ENCODE measurements around the gene TCP10L.

TCP10L gene

GRCh38 chr21:32569261-32570230, 15.8 kb downstream of the TCP10L start:
- Histone ChIP-seq H3K4me3 (peak overlapping the region; percentile 54 to 65), H3K27me3 (peaks cover 0 to 6% of the 10 kb centered on the region in 2 donors), H3K27ac (peak overlapping the region; percentile 70 to 74), H3K9me3 (no peaks in the 10 kb centered on the region), H3K36me3 (no peaks in the 10 kb centered on the region), H3K4me1 (peaks cover 0 to 21% (median 4%) of the 10 kb centered on the region in 4 donors)
- TF ChIP-seq CTCF (IDR thresholded peaks at IDR 0.05) = peak; percentile 75 to 76
- intact Hi-C loops (cut with DNase I; ENCODE audit: low total_unique reads) = loop anchor here (5.0 kb wide), 1 partner anchor 157 kb away; the partner anchor contains the start of gene EVA1C
- DNase-seq = peak; percentile 81 to 86

DNA sequence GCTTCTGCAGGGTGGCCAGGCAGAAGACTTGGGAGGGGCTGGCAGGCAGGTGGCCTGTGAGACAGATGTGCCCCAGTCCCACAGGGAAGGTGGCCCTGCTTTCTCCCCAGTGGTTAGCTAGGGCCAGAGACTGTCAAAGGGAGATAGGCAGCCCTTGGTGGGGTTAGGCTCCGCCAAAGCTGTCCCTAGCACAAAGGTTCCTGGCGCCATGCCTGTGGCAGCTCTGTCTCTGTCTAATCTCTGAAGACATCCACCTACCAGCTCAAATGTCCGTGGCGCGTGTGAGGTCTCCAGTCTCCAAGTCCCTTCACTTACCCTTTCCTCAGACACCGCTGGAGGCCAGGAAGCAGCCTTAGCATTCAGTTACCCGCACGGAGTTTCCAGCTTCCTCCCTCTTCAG, 17.7 kb downstream of the TCP10L start:
- peaks cover 0 to 2% of the 10 kb centered on the region in 2 donors for H3K27me3 ChIP-seq
- intact Hi-C loops (cut with DNase I; ENCODE audit: low total_unique reads) = loop anchor here (5.0 kb wide), 1 partner anchor 155 kb away; the partner anchor contains the start of gene EVA1C
- TF ChIP-seq CTCF (IDR thresholded peaks at IDR 0.05) = no peak

GRCh38 chr21:32566741-32567389, 18.5 kb downstream of the TCP10L start:
- intact Hi-C loops (cut with DNase I; ENCODE audit: low total_unique reads) = loop anchor here (5.0 kb wide), 1 partner anchor 155 kb away; the partner anchor contains the start of gene EVA1C
- no peak for TF ChIP-seq CTCF (IDR thresholded peaks at IDR 0.05)
- no peak overlapping the region for H3K4me3 ChIP-seq

More for the DNA sequence above, 17.7 kb downstream of the TCP10L start:
- H3K36me3 ChIP-seq = no peaks in the 10 kb centered on the region
- DNase-seq = no peak
- no peaks in the 10 kb centered on the region for H3K9me3 ChIP-seq
- H3K27ac ChIP-seq = no peak overlapping the region
- peaks cover 0 to 21% (median 4%) of the 10 kb centered on the region in 4 donors for H3K4me1 ChIP-seq
- H3K4me3 ChIP-seq = no peak overlapping the region

DNA sequence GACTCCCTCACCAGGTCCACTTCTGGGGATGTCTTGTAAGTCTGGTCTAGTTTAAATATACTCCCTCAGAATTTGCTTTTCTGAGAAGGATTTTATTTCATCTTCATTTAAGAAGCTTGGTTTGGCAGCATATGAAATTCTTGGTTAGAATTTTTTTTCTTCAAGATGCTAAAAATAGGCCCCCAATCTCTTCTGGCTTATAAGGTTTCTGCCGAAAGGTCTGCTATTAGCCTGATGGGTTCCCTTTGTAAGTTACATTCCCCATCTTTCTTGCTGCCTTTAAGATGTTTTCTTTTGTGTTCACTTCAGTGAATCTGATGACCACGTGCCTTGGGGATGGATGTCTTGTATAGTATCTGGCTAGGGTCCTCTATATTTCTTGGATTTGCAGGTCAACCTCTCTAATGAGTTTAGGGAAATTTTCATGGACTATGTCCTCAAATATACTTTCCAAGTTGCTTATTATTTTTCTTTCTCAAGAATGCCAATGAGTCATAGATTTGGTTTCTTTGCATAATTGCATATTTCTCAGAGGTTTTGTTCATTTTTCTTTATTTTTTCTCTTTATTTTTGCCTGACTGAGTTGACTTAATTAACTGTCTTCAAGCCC, 19.4 kb downstream of the TCP10L start:
- H3K27me3 ChIP-seq = no peaks in the 10 kb centered on the region
- no peaks in the 10 kb centered on the region for H3K9me3 ChIP-seq
- H3K4me3 ChIP-seq = no peak overlapping the region
- no peak for DNase-seq
- H3K4me1 ChIP-seq = peaks cover 0 to 24% (median 4%) of the 10 kb centered on the region in 4 donors
- intact Hi-C loops (cut with DNase I; ENCODE audit: low total_unique reads) = loop anchor here (5.0 kb wide), 1 partner anchor 154 kb away; the partner anchor contains the start of gene EVA1C
- no peaks in the 10 kb centered on the region for H3K36me3 ChIP-seq
- TF ChIP-seq CTCF (IDR thresholded peaks at IDR 0.05) = no peak
- peak overlapping the region in 1 of 2 donors; percentile 42 for H3K27ac ChIP-seq

More at GRCh38 chr21:32566741-32567389, 18.5 kb downstream of the TCP10L start:
- H3K36me3 ChIP-seq = no peaks in the 10 kb centered on the region
- peaks cover 0 to 24% (median 4%) of the 10 kb centered on the region in 4 donors for H3K4me1 ChIP-seq
- no peaks in the 10 kb centered on the region for H3K27me3 ChIP-seq
- H3K27ac ChIP-seq = peak overlapping the region in 1 of 2 donors; percentile 42
- no peaks in the 10 kb centered on the region for H3K9me3 ChIP-seq
- DNase-seq = no peak

- Histone ChIP-seq H3K4me1 (peaks cover 0 to 17% (median 0%) of the 10 kb centered on the region in 4 donors), H3K27ac (peak overlapping the region; percentile 31 to 32), H3K4me3 (no peak overlapping the region), H3K9me3 (no peaks in the 10 kb centered on the region), H3K36me3 (no peaks in the 10 kb centered on the region), H3K27me3 (no peaks in the 10 kb centered on the region)
- no peak for TF ChIP-seq CTCF (IDR thresholded peaks at IDR 0.05)
- no peak for DNase-seq
- intact Hi-C loops (cut with DNase I; ENCODE audit: low total_unique reads) = no loop called here
These were observed 22.4 kb downstream of the TCP10L start for GRCh38 chr21:32562915-32563314.

All from tibial artery (tissue), 4 donors.